Activated CD8-positive, alpha-beta T cell treated with anti-CD3 and anti-CD28 coated beads for 36 hours (primary cell): ENCODE measurements around the gene DGKB. TPM values are rescaled to one million over a fixed set of nuclear protein-coding genes. Genes with fewer than 3 reads are reported as not detected.

Experiments
- ATAC-seq: fragments of 200-7000 bp; cut with Tn5 transposase; one replicate; pipeline ENCODE4 v1.10.0; 2021; ENCODE audit warnings: mild to moderate bottlenecking, moderate library complexity
- CTCF ChIA-PET: fragments of 350-600 bp; sonication (Branson Sonifier 250); formaldehyde crosslinking; loops from one replicate; lab custom pipeline; 2021; ENCODE audit warnings: antibody characterized with exemption; lab: Charles Lee
- POLR2A ChIA-PET: fragments of 350-600 bp; sonication (Branson Sonifier 250); formaldehyde crosslinking; loops from one replicate; lab custom pipeline; 2021; ENCODE audit warnings: antibody characterized with exemption; lab: Charles Lee
- DNase-seq: peaks from one replicate; pipeline ENCODE4 v3.0.0-alpha.2; 2020
- H3K27ac Mint-ChIP-seq: one replicate; pipeline ENCODE4 v1.8.0; 2021; ENCODE audit warnings: mild to moderate bottlenecking, mixed read lengths
- H3K27me3 Mint-ChIP-seq: one replicate; pipeline ENCODE4 v1.8.0; 2021; ENCODE audit warnings: mixed read lengths
- H3K36me3 Mint-ChIP-seq: one replicate; pipeline ENCODE4 v1.8.0; 2021; ENCODE audit warnings: low read depth, mixed read lengths
- H3K4me1 Mint-ChIP-seq: one replicate; pipeline ENCODE4 v1.8.0; 2021; ENCODE audit warnings: low read depth, mixed read lengths
- H3K4me3 Mint-ChIP-seq: one replicate; pipeline ENCODE4 v1.8.0; 2021; ENCODE audit warnings: mild to moderate bottlenecking, moderate library complexity, mixed read lengths
- H3K9me3 Mint-ChIP-seq: one replicate; pipeline ENCODE4 v1.8.0; 2021; ENCODE audit warnings: mixed read lengths
- intact Hi-C: fragments of 100-400 bp; cut with micrococcal nuclease; formaldehyde crosslinking; loops from one replicate; pipeline ENCODE4 v1.10.0; 2022
- total RNA-seq, 2 experiments: library from RNA; stranded (reverse); gene quantifications; one replicate each; pipeline ENCODE4 v1.2.3, GENCODE V29; 2021
- TF ChIP-seq, protein P1 (sequence below): fragments of 200-600 bp; IDR thresholded peaks from one replicate; pipeline ENCODE4 v1.8.0; 2022; ENCODE audit warnings: antibody characterized with exemption, mild to moderate bottlenecking

The DGKB gene
- total RNA-seq, 2 experiments from 2014 or later = not detected

DNA sequence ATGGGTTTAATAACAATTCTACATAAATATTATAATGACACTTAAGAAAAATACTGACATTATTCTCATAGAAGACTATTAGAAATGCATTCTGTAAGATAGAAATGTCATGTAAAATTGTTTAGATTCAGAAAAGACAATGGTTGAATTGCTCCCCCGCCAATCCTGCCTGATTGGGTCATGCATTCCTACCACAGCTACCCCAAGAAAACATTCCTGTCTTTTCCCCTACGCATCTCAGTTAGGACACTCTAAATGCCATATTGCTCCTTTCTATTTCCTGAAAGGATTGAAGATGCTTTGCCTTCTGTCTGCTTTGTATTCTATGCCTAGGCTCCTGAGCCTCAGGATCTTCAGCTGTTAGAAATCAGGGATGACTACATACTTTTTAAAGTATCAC is 109.4 kb downstream of the DGKB start:
- Mint-ChIP-seq H3K9me3 (no peaks in the 10 kb centered on the region), H3K4me3 (no peak overlapping the region), H3K36me3 (no peaks in the 10 kb centered on the region), H3K4me1 (no peaks in the 10 kb centered on the region), H3K27ac (no peak overlapping the region), H3K27me3 (no peaks in the 10 kb centered on the region)
- ChIA-PET CTCF (no interaction called here), POLR2A (no interaction called here)
- TF ChIP-seq, protein P1, sequence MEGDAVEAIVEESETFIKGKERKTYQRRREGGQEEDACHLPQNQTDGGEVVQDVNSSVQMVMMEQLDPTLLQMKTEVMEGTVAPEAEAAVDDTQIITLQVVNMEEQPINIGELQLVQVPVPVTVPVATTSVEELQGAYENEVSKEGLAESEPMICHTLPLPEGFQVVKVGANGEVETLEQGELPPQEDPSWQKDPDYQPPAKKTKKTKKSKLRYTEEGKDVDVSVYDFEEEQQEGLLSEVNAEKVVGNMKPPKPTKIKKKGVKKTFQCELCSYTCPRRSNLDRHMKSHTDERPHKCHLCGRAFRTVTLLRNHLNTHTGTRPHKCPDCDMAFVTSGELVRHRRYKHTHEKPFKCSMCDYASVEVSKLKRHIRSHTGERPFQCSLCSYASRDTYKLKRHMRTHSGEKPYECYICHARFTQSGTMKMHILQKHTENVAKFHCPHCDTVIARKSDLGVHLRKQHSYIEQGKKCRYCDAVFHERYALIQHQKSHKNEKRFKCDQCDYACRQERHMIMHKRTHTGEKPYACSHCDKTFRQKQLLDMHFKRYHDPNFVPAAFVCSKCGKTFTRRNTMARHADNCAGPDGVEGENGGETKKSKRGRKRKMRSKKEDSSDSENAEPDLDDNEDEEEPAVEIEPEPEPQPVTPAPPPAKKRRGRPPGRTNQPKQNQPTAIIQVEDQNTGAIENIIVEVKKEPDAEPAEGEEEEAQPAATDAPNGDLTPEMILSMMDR = no peak
- ATAC-seq (no peak), DNase-seq (no peak)
- intact Hi-C loops = no loop called here

DNA sequence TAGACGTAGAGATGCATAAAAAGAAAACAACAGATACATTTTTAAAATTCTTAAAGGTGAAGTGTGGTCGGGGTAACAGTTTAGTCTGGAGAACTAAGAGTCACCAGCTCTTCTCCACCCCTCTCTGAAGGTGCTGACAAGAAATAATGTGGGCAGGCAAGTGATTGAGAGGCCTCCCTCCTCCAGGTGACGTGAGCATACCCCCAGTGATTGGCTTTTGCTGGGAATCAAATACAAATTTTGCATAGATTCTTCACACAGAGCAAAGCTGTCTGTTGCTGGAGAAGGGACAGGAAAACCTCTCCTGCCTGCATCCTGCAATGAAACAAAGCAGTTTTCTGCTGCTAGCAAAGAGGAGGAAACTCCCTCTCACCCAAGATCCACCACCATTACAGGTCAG is 115.0 kb downstream of the DGKB start:
- intact Hi-C loops = no loop called here
- Mint-ChIP-seq H3K36me3 (no peaks in the 10 kb centered on the region), H3K27ac (no peak overlapping the region), H3K4me3 (no peak overlapping the region), H3K4me1 (no peaks in the 10 kb centered on the region), H3K27me3 (no peaks in the 10 kb centered on the region), H3K9me3 (no peaks in the 10 kb centered on the region)
- DNase-seq (no peak), ATAC-seq (no peak)
- TF ChIP-seq, protein P1 = no peak
- ChIA-PET POLR2A (no interaction called here), CTCF (no interaction called here)

DNA sequence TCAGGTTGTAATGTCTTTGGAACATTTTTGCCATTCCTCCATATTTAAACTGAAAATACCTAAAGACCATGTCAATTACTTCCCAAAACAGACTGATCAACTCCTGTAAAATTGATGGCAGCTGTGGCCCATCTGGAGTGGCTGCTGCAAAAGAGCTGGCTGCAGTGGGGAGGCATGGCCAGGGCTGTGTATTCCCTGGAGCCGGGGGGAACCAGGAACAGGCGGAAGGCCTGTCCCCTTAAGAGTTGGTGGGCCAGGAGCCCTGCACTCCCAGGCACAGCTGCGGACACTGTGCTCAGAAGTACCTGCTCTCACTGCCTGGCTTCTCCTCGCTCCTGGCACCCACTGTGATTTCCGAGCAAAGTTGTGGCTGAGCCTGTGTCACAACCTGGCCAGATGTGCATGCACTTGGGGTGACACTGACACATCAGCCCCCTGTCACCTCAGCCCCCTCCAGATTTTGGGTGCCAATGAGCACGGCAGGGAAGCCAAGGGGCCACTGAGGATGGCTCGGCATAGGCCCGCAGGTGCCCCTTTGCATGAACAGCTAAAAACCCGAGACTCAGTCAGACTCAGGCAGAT is 116.1 kb downstream of the DGKB start:
- Mint-ChIP-seq H3K9me3 (no peaks in the 10 kb centered on the region), H3K27me3 (no peaks in the 10 kb centered on the region), H3K36me3 (no peaks in the 10 kb centered on the region), H3K4me3 (no peak overlapping the region), H3K27ac (no peak overlapping the region), H3K4me1 (no peaks in the 10 kb centered on the region)
- POLR2A ChIA-PET = no interaction called here
- TF ChIP-seq, protein P1 = no peak
- CTCF ChIA-PET = no interaction called here
- ATAC-seq (no peak), DNase-seq (no peak)
- intact Hi-C loops = no loop called here

- no peaks in the 10 kb centered on the region for H3K4me1 Mint-ChIP-seq
- DNase-seq (no peak), ATAC-seq (no peak)
- H3K27ac Mint-ChIP-seq = no peak overlapping the region
- CTCF ChIA-PET = no interaction called here
- no peak overlapping the region for H3K4me3 Mint-ChIP-seq
- peaks cover 7% of the 10 kb centered on the region for H3K9me3 Mint-ChIP-seq
- intact Hi-C loops = no loop called here
- TF ChIP-seq, protein P1 = no peak
- no peaks in the 10 kb centered on the region for H3K36me3 Mint-ChIP-seq
- POLR2A ChIA-PET = no interaction called here
- no peaks in the 10 kb centered on the region for H3K27me3 Mint-ChIP-seq
Measured at GRCh38 chr7:14777806-14778205, 124.7 kb downstream of the DGKB start.

GRCh38 chr7:14776266-14776665 is 126.3 kb downstream of the DGKB start:
- ATAC-seq = no peak
- ChIA-PET CTCF (no interaction called here), POLR2A (no interaction called here)
- no peak overlapping the region for H3K27ac Mint-ChIP-seq
- H3K27me3 Mint-ChIP-seq = no peaks in the 10 kb centered on the region
- H3K4me3 Mint-ChIP-seq = no peak overlapping the region
- TF ChIP-seq, protein P1 = no peak
- no peaks in the 10 kb centered on the region for H3K36me3 Mint-ChIP-seq
- H3K4me1 Mint-ChIP-seq = no peaks in the 10 kb centered on the region
- DNase-seq = no peak
- intact Hi-C loops = no loop called here
- peaks cover 7% of the 10 kb centered on the region for H3K9me3 Mint-ChIP-seq
